Thoracic aorta (tissue), 2 donors: ENCODE data around the gene NDEL1. TPM values are rescaled to one million over a fixed set of nuclear protein-coding genes. Genes with fewer than 3 reads are reported as not detected.

Source experiments
- ATAC-seq: fragments of 150-250 bp; one replicate; pipeline ENCODE4 v1.8.0; 2017; ENCODE audit warnings: low read depth; ENCODE audit not compliant: insufficient number of reproducible peaks, low FRiP score
- DNase-seq: peaks from one replicate; pipeline ENCODE4 v3.0.0-alpha.2; 2020; ENCODE audit warnings: low spot score
- H3K27ac ChIP-seq, 2 donors: fragments of 200-600 bp; sonication (generic); 1 replicate in 1 of 2; 2 replicates in 1 of 2; pipeline ENCODE4 v1.5.1; 2016; ENCODE audit warnings: mild to moderate bottlenecking in 2 of 2, moderate library complexity in 2 of 2
- H3K27me3 ChIP-seq: fragments of 200-600 bp; sonication (generic); replicated peaks from 2 replicates; pipeline ENCODE4 v1.6.0; 2016; ENCODE audit warnings: mild to moderate bottlenecking; ENCODE audit not compliant: insufficient read depth
- H3K36me3 ChIP-seq: fragments of 200-600 bp; sonication (generic); one replicate; pipeline ENCODE4 v1.5.1; 2016
- H3K4me1 ChIP-seq, 2 donors: fragments of 200-600 bp; sonication (generic); 1 replicate in 1 of 2; 2 replicates in 1 of 2; pipeline versions ENCODE4 v1.5.1 to v1.6.0; 2016; ENCODE audit warnings: low read depth in 2 of 2, mild to moderate bottlenecking in 1 of 2; ENCODE audit not compliant: control insufficient read depth in 1 of 2
- H3K4me3 ChIP-seq: fragments of 200-600 bp; sonication (generic); 2 replicates; pipeline ENCODE4 v1.5.1; 2016; ENCODE audit warnings: mild to moderate bottlenecking
- H3K9me3 ChIP-seq: fragments of 200-600 bp; sonication (generic); 2 replicates; pipeline ENCODE4 v1.5.1; 2016
- total RNA-seq, 2 donors: library from RNA; depleted of rRNA; stranded (reverse); fragments of >200 nt; gene quantifications; one replicate each; pipeline versions ENCODE4 v1.1.0 to v1.2.3, GENCODE V29; 2016
- TF ChIP-seq, protein P1 (sequence below): fragments of 200-600 bp; sonication (generic); IDR thresholded peaks from one replicate; pipeline ENCODE4 v1.5.1; 2019; ENCODE audit warnings: antibody characterized with exemption

Gene NDEL1
- total RNA-seq, 2 donors from 2014 or later = 110 to 113 TPM

DNA sequence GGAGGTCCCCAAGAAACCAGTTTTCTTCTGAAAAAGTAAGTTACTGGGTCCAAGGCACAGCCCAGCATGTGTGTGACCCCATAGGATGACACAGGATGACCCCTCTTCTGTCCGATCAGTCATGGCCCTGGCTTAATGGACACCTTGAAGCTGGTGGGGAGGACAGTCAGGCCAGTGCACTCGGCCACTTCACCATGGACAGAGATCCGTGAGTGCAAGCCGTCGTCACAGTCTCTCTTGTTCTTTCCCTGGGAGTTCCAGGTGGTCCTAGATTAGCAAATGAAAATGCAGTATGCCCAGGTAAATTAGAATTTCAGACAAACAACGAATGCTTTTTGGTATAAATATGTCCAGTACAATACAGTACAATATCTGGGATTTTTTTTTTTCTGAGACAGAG is 36.7 kb upstream of the NDEL1 start:
- TF ChIP-seq, protein P1, sequence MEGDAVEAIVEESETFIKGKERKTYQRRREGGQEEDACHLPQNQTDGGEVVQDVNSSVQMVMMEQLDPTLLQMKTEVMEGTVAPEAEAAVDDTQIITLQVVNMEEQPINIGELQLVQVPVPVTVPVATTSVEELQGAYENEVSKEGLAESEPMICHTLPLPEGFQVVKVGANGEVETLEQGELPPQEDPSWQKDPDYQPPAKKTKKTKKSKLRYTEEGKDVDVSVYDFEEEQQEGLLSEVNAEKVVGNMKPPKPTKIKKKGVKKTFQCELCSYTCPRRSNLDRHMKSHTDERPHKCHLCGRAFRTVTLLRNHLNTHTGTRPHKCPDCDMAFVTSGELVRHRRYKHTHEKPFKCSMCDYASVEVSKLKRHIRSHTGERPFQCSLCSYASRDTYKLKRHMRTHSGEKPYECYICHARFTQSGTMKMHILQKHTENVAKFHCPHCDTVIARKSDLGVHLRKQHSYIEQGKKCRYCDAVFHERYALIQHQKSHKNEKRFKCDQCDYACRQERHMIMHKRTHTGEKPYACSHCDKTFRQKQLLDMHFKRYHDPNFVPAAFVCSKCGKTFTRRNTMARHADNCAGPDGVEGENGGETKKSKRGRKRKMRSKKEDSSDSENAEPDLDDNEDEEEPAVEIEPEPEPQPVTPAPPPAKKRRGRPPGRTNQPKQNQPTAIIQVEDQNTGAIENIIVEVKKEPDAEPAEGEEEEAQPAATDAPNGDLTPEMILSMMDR = no peak
- no peaks in the 10 kb centered on the region for H3K4me1 ChIP-seq
- DNase-seq (no peak), ATAC-seq (no peak)
- H3K27ac ChIP-seq = no peak overlapping the region
- H3K36me3 ChIP-seq = no peaks in the 10 kb centered on the region
- no peak overlapping the region for H3K4me3 ChIP-seq
- no peaks in the 10 kb centered on the region for H3K9me3 ChIP-seq
- H3K27me3 ChIP-seq = no peaks in the 10 kb centered on the region

DNA sequence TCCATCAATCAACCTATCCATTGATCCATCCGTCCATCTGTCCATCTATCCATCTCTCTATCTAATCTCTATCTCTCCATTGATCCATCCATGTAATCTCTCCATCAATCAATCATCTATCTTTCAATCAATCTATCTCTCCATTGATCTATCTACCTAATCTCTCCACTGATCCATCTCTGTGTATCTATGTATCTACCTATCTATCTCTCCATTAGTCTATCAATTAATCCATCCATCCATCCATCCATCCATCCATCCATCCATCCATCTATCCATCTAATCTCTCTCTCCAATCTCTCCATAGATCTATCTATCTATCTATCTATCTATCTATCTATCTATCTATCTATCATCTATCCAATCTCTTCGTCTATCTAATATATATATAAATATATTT is 34.6 kb upstream of the NDEL1 start:
- TF ChIP-seq, protein P1 = no peak
- Histone ChIP-seq H3K9me3 (no peaks in the 10 kb centered on the region), H3K4me3 (no peak overlapping the region), H3K27me3 (no peaks in the 10 kb centered on the region), H3K4me1 (no peaks in the 10 kb centered on the region), H3K36me3 (no peaks in the 10 kb centered on the region), H3K27ac (no peak overlapping the region)
- no peak for DNase-seq
- ATAC-seq = no peak

DNA sequence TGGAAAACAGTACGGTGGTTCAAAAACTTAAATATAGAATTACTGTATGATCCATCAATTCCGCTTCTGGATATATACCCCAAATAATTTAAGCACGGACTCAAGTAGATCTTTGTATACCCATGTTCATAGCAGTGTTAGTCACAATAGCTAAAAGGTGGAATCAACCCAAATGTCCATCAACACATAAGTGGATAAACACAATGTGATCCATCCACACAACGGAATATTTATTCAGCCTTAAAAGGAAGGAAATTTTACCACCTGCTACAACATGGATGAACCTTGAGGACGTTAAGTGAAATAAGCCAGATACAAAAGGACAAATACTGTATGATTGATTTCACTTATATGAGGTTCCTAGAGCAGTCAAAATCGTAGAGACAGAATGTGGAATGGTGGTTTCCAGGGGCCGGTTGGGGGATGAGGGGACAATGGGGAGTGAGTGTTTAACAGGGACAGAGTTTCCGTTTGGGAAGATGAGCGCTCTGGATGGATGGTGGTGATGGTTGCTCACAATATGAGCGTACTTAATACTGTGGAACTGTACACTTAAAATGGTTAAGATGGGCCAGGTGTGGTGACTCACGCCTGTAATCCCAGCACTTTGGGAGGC is 32.7 kb upstream of the NDEL1 start:
- H3K27ac ChIP-seq = no peak overlapping the region
- H3K9me3 ChIP-seq = no peaks in the 10 kb centered on the region
- DNase-seq (no peak), ATAC-seq (no peak)
- TF ChIP-seq, protein P1 = no peak
- H3K27me3 ChIP-seq = no peaks in the 10 kb centered on the region
- no peaks in the 10 kb centered on the region for H3K36me3 ChIP-seq
- no peaks in the 10 kb centered on the region for H3K4me1 ChIP-seq
- no peak overlapping the region for H3K4me3 ChIP-seq

DNA sequence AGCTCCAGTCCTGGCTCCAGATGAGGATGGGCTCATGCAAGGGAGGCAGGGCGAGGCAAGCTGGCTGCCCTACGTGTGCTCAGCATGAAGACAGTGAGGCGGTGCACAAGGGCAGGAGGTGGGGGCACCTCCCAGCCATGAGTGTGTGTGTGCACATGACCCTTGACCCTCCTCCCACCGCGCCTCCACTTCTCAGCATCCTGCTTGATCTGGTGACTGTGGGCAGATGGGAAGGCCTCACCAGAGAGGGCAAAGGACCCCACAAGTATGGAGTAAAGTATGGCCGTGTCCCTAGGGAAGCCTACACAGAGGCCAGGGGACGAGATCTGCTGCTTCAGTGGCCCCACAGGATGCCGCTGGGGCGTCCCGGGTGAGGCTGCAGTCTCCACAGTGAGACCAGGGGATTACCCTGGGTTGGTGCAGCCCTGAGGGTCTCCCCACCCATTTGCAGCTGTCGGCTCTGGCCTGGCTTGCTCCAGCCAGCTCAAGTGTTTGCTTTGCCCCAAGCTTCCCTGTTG is 30.1 kb upstream of the NDEL1 start:
- TF ChIP-seq, protein P1 = no peak
- no peaks in the 10 kb centered on the region for H3K27me3 ChIP-seq
- H3K27ac ChIP-seq = no peak overlapping the region
- no peak overlapping the region for H3K4me3 ChIP-seq
- H3K9me3 ChIP-seq = no peaks in the 10 kb centered on the region
- peaks cover 2 to 5% of the 10 kb centered on the region in 2 donors for H3K4me1 ChIP-seq
- ATAC-seq = no peak
- no peak for DNase-seq
- H3K36me3 ChIP-seq = no peaks in the 10 kb centered on the region

DNA sequence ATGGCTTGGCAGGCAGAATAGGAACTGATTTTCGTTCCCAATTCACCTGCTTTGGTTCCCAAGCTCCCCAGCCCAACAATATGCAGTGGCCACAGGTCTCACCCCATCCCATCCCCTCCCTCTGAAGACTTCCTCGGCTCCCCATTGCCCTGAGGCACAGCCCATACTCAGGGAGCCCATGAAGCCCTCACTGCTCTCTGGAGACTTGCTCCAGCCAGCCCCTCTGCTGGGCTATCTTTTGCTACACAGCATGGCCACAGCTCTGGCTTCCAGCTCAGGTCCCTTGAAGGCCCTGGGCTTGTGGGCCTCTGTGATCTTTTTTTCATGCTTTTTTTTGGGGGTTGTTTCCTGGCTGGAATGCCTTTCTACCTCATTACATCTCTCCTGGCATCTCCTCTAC is 29.5 kb upstream of the NDEL1 start:
- Histone ChIP-seq H3K27ac (no peak overlapping the region), H3K4me3 (no peak overlapping the region), H3K4me1 (peaks cover 4 to 5% of the 10 kb centered on the region in 2 donors), H3K36me3 (no peaks in the 10 kb centered on the region), H3K9me3 (no peaks in the 10 kb centered on the region), H3K27me3 (no peaks in the 10 kb centered on the region)
- TF ChIP-seq, protein P1 = no peak
- no peak for DNase-seq
- ATAC-seq = no peak
